HG02885 (cell line): ENCODE measurements around the gene LSG1.

Source experiments
- ATAC-seq: cut with Tn5 transposase; IDR thresholded peaks from one replicate; pipeline ENCODE4 v1.9.1; 2021; ENCODE audit warnings: mild to moderate bottlenecking; ENCODE audit not compliant: unreplicated experiment, poor library complexity

LSG1 gene

GRCh38 chr3:194592798-194593752, 78.9 kb downstream of the LSG1 start:
- no peak for ATAC-seq
